Suprapubic skin (tissue), 4 donors: ENCODE data around the gene C1QTNF8. TPM values are rescaled to one million over a fixed set of nuclear protein-coding genes. Genes with fewer than 3 reads are reported as not detected.

Source experiments
- DNase-seq, 2 donors: peaks; one replicate each; pipeline ENCODE4 v3.0.0-alpha.2; 2019; ENCODE audit warnings: low spot score in 2 of 2
- H3K27ac ChIP-seq: fragments of 200-600 bp; sonication (generic); one replicate; pipeline ENCODE4 v1.5.1; 2019
- H3K27me3 ChIP-seq: fragments of 200-600 bp; sonication (generic); one replicate; pipeline ENCODE4 v1.5.1; 2019
- H3K36me3 ChIP-seq: fragments of 200-600 bp; sonication (generic); one replicate; pipeline ENCODE4 v1.5.1; 2019
- H3K4me1 ChIP-seq: fragments of 200-600 bp; sonication (generic); one replicate; pipeline ENCODE4 v1.5.1; 2019
- H3K4me3 ChIP-seq: fragments of 200-600 bp; sonication (generic); one replicate; pipeline ENCODE4 v1.5.1; 2019; ENCODE audit warnings: mild to moderate bottlenecking
- H3K9me3 ChIP-seq: fragments of 200-600 bp; sonication (generic); one replicate; pipeline ENCODE4 v1.5.1; 2019
- CTCF ChIP-seq, 2 donors: fragments of 200-600 bp in 1 of 2; fragments of 450-650 bp in 1 of 2; sonication (generic) in 1 of 2; IDR thresholded peaks; one replicate each; pipeline ENCODE4 v1.5.1; 2016 to 2019; ENCODE audit warnings: antibody characterized with exemption in 2 of 2, mild to moderate bottlenecking in 1 of 2, moderate library complexity in 1 of 2
- EP300 ChIP-seq: sonication (generic); formaldehyde crosslinking; IDR thresholded peaks from one replicate; pipeline ENCODE4 v1.6.1; 2017; ENCODE audit warnings: antibody characterized with exemption
- POLR2A ChIP-seq, 2 donors: fragments of 450-650 bp; IDR thresholded peaks; one replicate each; pipeline ENCODE4 v1.6.1; 2017; ENCODE audit warnings: antibody characterized with exemption in 2 of 2, mild to moderate bottlenecking in 2 of 2, moderate library complexity in 2 of 2
- POLR2AphosphoS5 ChIP-seq, 3 donors: sonication (generic); formaldehyde crosslinking; IDR thresholded peaks; one replicate each; pipeline ENCODE4 v1.6.1; 2017; ENCODE audit warnings: antibody characterized with exemption in 3 of 3
- WGBS: methylation state at CpG from one replicate; pipeline ENCODE4 v1.1.5; 2018; 5-methylcytosine and 5-hydroxymethylcytosine counted together
- total RNA-seq, 4 donors: library from RNA; depleted of rRNA; stranded (reverse); fragments of >200 nt; gene quantifications; one replicate each; pipeline ENCODE4 v1.1.0, GENCODE V29; 2016

The C1QTNF8 gene
- total RNA-seq, 4 donors from 2014 or later, result not detected

GRCh38 chr16:1081734-1082265, 14.2 kb downstream of the C1QTNF8 start:
- 77% methylated on average over 20 of the region's 22 CpGs for WGBS
- peaks cover 13% of the 10 kb centered on the region for H3K9me3 ChIP-seq
- no peak overlapping the region for H3K27ac ChIP-seq
- H3K4me3 ChIP-seq, result no peak overlapping the region
- TF ChIP-seq CTCF (IDR thresholded peaks at IDR 0.05) (no peak), POLR2A (IDR thresholded peaks at IDR 0.05) (no peak), POLR2AphosphoS5 (IDR thresholded peaks at IDR 0.05) (no peak), EP300 (no peak)
- DNase-seq, result no peak
- peaks cover 24% of the 10 kb centered on the region for H3K4me1 ChIP-seq
- no peaks in the 10 kb centered on the region for H3K36me3 ChIP-seq
- H3K27me3 ChIP-seq, result peaks cover 94% of the 10 kb centered on the region

- no peak for DNase-seq
- peaks cover 93% of the 10 kb centered on the region for H3K27me3 ChIP-seq
Observed at GRCh38 chr16:1080801-1081733, 15.0 kb downstream of the C1QTNF8 start.

GRCh38 chr16:1079786-1080525, 16.1 kb downstream of the C1QTNF8 start:
- Histone ChIP-seq H3K36me3 (no peaks in the 10 kb centered on the region), H3K4me3 (no peak overlapping the region), H3K9me3 (peaks cover 8% of the 10 kb centered on the region), H3K27me3 (peaks cover 97% of the 10 kb centered on the region), H3K27ac (no peak overlapping the region), H3K4me1 (peaks cover 24% of the 10 kb centered on the region)
- 87% methylated on average over 15 of the region's 45 CpGs for WGBS
- DNase-seq, result no peak
- TF ChIP-seq EP300, result no peak
- no peak for TF ChIP-seq POLR2A (IDR thresholded peaks at IDR 0.05)
- TF ChIP-seq POLR2AphosphoS5 (IDR thresholded peaks at IDR 0.05), result no peak
- no peak for TF ChIP-seq CTCF (IDR thresholded peaks at IDR 0.05)

More at GRCh38 chr16:1080801-1081733, 15.0 kb downstream of the C1QTNF8 start:
- Histone ChIP-seq H3K4me1 (peaks cover 24% of the 10 kb centered on the region), H3K4me3 (no peak overlapping the region), H3K27ac (no peak overlapping the region), H3K36me3 (no peaks in the 10 kb centered on the region), H3K9me3 (peaks cover 13% of the 10 kb centered on the region)
- TF ChIP-seq POLR2AphosphoS5 (IDR thresholded peaks at IDR 0.05) (no peak), CTCF (IDR thresholded peaks at IDR 0.05) (no peak), POLR2A (IDR thresholded peaks at IDR 0.05) (no peak), EP300 (no peak)
- 58% methylated on average over 21 of the region's 42 CpGs for WGBS

- H3K27me3 ChIP-seq, result peaks cover 97% of the 10 kb centered on the region
- WGBS, result 95% methylated on average over 39 of the region's 43 CpGs
- TF ChIP-seq EP300 (no peak), POLR2A (IDR thresholded peaks at IDR 0.05) (no peak), POLR2AphosphoS5 (IDR thresholded peaks at IDR 0.05) (no peak), CTCF (IDR thresholded peaks at IDR 0.05) (no peak)
- peaks cover 1% of the 10 kb centered on the region for H3K9me3 ChIP-seq
- no peak for DNase-seq
- H3K36me3 ChIP-seq, result no peaks in the 10 kb centered on the region
- H3K27ac ChIP-seq, result no peak overlapping the region
- peaks cover 24% of the 10 kb centered on the region for H3K4me1 ChIP-seq
- no peak overlapping the region for H3K4me3 ChIP-seq
Observed at GRCh38 chr16:1079341-1079740, 16.7 kb downstream of the C1QTNF8 start.
